Neural crest cell (in vitro differentiated cells): ENCODE measurements around the gene ASPG. TPM values are rescaled to one million over a fixed set of nuclear protein-coding genes. Genes with fewer than 3 reads are reported as not detected.

Experiments used
- DNase-seq: peaks from one replicate; pipeline ENCODE4 v3.0.0; 2021; ENCODE audit warnings: low read depth, mixed read lengths, low spot score
- H3K27ac Mint-ChIP-seq: one replicate; pipeline ENCODE4 v1.8.0; 2021; ENCODE audit warnings: mild to moderate bottlenecking, mixed read lengths; ENCODE audit not compliant: unreplicated experiment
- H3K27me3 Mint-ChIP-seq: 2 replicates; pipeline ENCODE4 v1.8.0; 2021; ENCODE audit warnings: low read depth, mild to moderate bottlenecking, mixed read lengths
- H3K36me3 Mint-ChIP-seq: 2 replicates; pipeline ENCODE4 v1.8.0; 2021; ENCODE audit warnings: low read depth, mild to moderate bottlenecking, mixed read lengths
- H3K4me1 Mint-ChIP-seq: 2 replicates; pipeline ENCODE4 v1.8.0; 2021; ENCODE audit warnings: mixed read lengths
- H3K4me3 Mint-ChIP-seq: one replicate; pipeline ENCODE4 v1.8.0; 2021; ENCODE audit warnings: mild to moderate bottlenecking, mixed read lengths
- H3K9me3 Mint-ChIP-seq: 2 replicates; pipeline ENCODE4 v1.8.0; 2021; ENCODE audit warnings: mixed read lengths
- total RNA-seq: library from RNA; stranded (reverse); gene quantifications from 2 replicates; pipeline ENCODE4 v1.2.1, GENCODE V29; 2021
- TF ChIP-seq, protein P1 (sequence below): fragments of 200-600 bp; sonication (generic); conservative IDR thresholded peaks from 2 replicates; pipeline ENCODE4 v1.5.0; 2021; ENCODE audit warnings: antibody characterized with exemption, mild to moderate bottlenecking

Gene ASPG
- total RNA-seq, 1 donor from 2014 or later: not detected

DNA sequence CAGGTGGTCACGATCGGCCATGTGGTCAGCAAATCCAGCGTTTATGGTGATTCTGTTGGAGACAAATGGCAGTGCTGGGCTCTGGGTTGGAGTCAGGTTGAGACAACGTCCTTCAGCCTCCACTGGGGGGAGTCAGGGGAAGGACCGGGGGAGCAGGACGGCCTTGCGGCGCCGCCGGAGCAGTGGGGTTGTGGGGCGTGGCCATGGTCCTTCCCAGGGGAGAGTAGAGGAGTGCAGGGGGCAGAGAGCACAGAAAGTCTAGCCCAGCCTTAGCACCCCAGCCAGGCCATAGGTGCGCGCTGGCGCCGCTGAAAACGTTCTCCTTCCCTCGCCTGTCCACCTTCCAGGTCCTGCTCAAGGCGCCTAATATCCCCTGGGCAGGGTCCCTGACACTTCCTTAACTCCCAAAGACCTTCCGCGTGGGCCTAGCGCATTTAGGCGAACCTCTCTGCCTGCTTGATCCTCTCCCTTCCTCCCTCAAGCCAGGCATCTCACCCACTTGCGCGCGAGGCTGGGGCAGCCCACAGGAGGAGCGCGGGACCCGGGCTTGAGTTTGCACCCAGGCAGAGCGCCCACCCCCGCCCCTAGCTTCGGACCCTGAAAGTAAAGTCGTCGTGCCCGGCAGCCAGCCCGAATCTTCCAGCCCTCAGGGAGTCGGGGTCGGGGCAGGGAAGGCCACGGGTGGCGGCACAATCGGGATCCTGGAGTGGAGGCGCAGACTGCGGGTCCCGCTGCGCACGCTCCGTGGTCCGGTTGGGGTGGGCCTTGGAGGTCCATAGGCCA lies 49.8 kb downstream of the ASPG start:
- Mint-ChIP-seq H3K9me3 (no peaks in the 10 kb centered on the region), H3K27ac (no peak overlapping the region), H3K4me1 (peaks cover 16% of the 10 kb centered on the region), H3K4me3 (peak overlapping the region; percentile 77), H3K27me3 (peaks cover 71% of the 10 kb centered on the region), H3K36me3 (no peaks in the 10 kb centered on the region)
- TF ChIP-seq, protein P1, sequence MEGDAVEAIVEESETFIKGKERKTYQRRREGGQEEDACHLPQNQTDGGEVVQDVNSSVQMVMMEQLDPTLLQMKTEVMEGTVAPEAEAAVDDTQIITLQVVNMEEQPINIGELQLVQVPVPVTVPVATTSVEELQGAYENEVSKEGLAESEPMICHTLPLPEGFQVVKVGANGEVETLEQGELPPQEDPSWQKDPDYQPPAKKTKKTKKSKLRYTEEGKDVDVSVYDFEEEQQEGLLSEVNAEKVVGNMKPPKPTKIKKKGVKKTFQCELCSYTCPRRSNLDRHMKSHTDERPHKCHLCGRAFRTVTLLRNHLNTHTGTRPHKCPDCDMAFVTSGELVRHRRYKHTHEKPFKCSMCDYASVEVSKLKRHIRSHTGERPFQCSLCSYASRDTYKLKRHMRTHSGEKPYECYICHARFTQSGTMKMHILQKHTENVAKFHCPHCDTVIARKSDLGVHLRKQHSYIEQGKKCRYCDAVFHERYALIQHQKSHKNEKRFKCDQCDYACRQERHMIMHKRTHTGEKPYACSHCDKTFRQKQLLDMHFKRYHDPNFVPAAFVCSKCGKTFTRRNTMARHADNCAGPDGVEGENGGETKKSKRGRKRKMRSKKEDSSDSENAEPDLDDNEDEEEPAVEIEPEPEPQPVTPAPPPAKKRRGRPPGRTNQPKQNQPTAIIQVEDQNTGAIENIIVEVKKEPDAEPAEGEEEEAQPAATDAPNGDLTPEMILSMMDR: peak; percentile 51
- peak; percentile 55 for DNase-seq

DNA sequence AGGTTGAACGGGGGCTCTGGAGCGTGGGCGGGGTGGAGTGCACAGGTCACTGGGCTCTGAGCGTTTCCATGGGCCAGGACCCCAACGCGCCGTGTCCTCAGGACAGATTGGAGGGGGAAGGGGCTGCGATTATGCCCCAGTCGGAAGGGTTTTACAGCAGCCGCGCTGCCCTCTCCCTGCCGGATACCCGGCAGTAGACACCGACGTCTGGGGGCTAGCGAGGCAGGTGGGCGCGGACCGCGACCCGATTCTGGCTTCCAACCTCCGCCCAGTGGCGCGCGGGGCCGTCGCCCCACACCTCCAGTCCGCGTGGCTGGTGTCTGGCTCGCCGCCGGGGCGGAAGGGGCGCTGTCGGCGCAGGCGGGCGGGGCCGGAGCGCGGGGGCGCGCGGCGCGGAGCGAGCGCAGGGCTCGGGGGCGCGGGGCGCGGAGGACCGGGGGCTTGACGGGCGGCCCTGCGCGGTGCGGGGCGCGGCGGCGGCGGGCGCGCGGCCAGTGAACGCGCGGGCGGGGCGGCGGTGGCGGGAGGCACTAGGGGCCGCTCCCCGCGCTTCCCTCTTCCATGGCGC lies 50.5 kb downstream of the ASPG start:
- H3K27me3 Mint-ChIP-seq: peaks cover 70% of the 10 kb centered on the region
- TF ChIP-seq, protein P1: no peak
- no peaks in the 10 kb centered on the region for H3K36me3 Mint-ChIP-seq
- H3K9me3 Mint-ChIP-seq: no peaks in the 10 kb centered on the region
- peaks cover 16% of the 10 kb centered on the region for H3K4me1 Mint-ChIP-seq
- no peak overlapping the region for H3K4me3 Mint-ChIP-seq
- no peak for DNase-seq
- no peak overlapping the region for H3K27ac Mint-ChIP-seq

DNA sequence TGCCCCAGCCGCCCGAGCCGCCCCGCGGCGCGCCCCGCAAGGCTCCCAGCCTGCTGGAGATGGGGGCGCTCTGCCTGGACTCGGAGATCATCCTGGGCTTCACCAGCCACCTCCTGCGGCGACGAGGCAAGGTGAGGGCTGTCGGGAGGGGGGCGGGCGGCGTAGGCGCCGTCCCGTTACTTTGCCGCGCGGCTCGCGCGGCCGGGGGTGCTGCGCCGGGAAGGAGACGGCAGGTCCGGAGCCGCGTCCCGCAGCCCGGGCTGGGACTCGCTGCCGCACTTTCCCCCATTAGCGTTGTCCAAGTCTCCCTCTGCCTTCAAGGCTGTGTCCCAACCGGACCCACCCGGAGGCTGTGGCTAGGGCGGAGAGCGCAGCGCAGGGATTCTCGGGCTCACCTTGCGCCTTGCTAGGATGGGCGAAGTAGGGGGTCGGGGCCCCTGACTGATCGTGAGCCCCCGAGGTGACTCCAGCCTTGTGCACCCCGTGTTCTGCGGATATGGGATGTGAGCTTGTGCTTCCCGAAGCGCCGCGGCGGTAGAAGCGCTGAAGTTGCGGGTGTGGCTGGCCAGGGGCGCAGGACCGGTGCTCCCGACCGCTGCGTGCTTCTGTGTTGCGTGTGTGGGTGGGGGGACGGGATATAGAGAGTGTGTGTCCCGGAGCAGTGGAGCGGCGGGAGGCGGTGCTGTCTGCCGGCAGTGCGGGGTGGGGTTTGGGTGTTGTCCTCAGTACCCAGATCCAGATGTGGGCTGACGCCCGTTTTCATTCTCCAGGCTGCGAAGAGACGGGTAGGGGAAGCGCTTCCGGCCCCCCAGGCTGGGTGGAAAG lies 51.2 kb downstream of the ASPG start:
- no peak for DNase-seq
- H3K4me3 Mint-ChIP-seq: peak overlapping the region; percentile 71
- no peak overlapping the region for H3K27ac Mint-ChIP-seq
- H3K36me3 Mint-ChIP-seq: no peaks in the 10 kb centered on the region
- H3K4me1 Mint-ChIP-seq: peaks cover 16% of the 10 kb centered on the region
- peaks cover 66% of the 10 kb centered on the region for H3K27me3 Mint-ChIP-seq
- TF ChIP-seq, protein P1: no peak
- H3K9me3 Mint-ChIP-seq: no peaks in the 10 kb centered on the region

DNA sequence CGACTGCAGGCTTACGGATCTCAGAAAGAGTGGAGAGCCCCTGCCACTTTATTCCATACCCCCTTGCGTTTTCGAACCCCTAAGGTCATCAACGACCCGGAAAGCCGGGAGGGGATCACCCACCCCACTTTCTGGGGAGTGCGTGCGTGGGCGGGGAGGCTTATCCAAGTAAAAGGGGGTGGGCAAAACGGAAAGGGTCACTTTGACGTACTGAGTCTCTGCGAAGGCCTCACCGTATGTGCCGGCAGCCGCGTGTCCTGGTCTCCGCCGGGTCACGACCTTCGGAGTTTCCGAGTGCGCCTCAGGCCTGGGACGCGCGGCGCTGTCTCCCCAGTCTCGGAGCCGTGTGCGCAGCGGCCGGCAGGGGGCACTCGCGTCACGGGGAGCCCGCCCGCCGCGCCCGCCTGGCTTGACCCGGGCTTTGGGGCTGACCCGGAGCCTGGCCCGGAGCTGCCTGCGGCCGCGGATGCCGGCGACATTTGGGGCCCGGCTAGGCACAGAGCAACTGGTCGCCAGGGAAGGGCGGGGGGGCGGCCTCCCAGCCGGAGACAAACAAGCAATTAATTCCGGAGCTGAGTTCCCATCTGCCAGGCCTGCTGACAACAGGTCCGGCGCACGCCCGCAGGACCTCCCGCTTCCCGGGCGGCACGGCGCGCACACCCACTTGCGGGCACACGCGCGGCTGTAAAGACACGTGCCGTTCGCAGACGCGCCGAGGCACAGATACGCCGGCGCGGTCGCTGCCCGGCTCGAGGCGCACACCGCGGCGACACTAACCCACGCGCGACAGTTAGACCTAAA lies 52.0 kb downstream of the ASPG start:
- Mint-ChIP-seq H3K4me1 (peaks cover 16% of the 10 kb centered on the region), H3K4me3 (peak overlapping the region; percentile 71), H3K9me3 (no peaks in the 10 kb centered on the region), H3K27me3 (peaks cover 58% of the 10 kb centered on the region), H3K36me3 (no peaks in the 10 kb centered on the region), H3K27ac (no peak overlapping the region)
- TF ChIP-seq, protein P1: peak; percentile 92
- peak; percentile 82 for DNase-seq
